Measurements from ENCODE around the gene LEKR1.

- TF ChIP-seq YY1 (IDR thresholded peaks at IDR 0.05; ENCODE audit: insufficient read depth, insufficient read length): no peak
- TF ChIP-seq ZNF274 (IDR thresholded peaks at IDR 0.05; ENCODE audit: low read depth, low read length): no peak
- no peak for TF ChIP-seq SUZ12 (IDR thresholded peaks at IDR 0.05; ENCODE audit: extremely low read depth, insufficient read depth, insufficient read length)
Observed at GRCh38 chr3:156831006-156831405, 4.9 kb downstream of the LEKR1 start.
